Cerebellar cortex (tissue), 1 donor: ENCODE data around the gene B3GAT1.

Experiments
- DNase-seq: peaks from one replicate; pipeline ENCODE4 v3.0.0-alpha.2; 2015; ENCODE audit warnings: low spot score

B3GAT1 gene

DNA sequence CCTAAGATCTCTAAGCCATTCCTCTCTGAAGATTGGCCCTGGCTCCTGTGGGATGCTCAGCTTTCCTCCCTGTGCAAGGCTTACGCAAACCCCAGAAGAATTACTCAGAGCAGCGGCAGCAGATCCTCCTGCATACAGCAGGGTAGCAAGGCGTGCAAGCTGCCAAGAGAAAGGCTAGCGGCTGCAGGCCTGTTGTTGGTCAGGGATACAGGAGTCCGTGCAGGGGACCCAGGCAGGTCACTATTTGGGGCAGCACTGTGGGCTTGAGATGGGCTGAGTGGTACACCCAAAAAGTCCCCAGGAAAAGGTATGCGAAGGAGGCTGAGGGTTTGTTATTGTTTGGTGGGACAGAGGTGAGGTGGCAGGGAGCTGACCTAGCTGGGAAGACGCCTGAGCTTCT, 78.7 kb downstream of the B3GAT1 start:
- no peak for DNase-seq

DNA sequence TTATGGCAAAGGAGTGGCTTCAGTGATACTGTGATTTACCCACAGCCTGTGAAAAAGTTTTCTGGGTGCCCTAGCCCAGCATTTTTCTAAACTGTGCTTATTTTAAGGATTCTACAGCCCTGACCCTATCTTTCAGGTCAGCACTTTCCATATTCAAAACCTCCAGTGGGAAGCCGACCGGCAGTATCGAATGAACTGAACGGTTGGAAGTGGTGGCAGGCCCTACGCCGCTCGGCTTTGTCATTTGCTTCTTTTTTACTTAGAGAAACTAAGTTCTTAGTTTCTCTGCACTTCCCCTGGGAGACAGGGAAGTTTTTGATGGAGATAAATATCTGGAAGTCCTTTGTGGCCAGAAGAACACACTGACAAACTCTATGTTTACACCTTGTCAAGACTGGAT, 79.3 kb downstream of the B3GAT1 start:
- DNase-seq, result no peak

DNA sequence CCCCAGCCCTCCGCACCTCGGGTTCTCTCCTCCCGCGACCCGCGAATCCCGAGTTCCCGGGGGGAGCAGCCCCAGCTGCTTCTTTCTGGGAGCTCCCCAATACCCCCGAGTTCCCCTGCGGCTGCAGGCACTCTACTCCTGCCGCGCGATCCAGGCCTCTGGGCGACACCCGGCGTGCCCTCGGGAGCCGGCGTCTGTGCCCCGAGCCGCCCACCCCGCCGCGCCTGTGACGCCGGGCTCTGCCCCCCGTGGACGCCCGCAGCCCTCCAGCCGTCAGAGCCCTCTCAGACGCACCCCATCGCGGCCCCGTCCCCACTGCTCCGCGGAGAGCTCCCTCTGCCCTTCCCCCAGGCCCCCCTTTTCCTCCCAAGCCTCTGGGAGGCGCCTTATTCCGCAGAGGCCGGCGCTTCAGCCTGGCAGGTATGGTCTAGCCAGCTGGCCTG, 79.8 kb downstream of the B3GAT1 start:
- no peak for DNase-seq

DNA sequence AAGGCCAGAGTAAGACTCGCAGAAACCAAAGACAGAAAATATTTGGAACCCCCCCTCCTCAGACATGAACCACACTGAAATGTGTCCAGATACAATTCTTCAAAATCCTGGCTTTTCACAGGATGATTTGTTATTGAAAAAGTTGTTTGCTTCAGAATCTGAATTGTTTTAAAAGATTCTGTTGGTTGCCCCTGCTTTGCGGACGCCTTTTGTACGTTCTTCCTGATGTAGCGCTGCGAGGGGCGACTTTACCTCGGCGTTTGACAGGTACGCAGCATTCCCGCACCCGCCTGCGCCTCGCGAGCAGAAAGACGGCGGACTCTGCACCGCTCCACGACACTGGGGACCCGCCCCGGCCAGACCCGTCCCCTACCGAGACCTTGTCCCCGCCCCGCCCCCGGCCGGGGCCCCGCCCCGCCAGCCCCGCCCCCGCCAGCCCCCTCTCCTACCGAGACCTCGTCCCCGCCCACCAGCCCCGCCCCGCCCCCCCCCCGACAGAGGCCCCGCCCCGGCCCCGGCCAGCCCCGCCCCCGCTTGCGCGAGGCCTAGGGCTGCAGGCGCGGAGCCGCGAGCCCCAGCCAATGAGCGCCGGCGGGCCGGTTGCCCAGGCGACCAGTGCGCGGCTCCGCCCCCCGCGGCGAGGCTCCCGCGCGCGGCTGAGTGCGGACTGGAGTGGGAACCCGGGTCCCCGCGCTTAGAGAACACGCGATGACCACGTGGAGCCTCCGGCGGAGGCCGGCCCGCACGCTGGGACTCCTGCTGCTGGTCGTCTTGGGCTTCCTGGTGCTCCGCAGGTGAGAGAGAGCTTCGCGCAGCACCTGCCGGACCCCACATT, 80.5 kb downstream of the B3GAT1 start, which contains the start of gene GLB1L2:
TSS of gene GLB1L2 (plus strand) at position 635 of the 835 bp plus-strand sequence. CDS start at position 709, 74 bp downstream.
- DNase-seq, result peak; percentile 15

DNA sequence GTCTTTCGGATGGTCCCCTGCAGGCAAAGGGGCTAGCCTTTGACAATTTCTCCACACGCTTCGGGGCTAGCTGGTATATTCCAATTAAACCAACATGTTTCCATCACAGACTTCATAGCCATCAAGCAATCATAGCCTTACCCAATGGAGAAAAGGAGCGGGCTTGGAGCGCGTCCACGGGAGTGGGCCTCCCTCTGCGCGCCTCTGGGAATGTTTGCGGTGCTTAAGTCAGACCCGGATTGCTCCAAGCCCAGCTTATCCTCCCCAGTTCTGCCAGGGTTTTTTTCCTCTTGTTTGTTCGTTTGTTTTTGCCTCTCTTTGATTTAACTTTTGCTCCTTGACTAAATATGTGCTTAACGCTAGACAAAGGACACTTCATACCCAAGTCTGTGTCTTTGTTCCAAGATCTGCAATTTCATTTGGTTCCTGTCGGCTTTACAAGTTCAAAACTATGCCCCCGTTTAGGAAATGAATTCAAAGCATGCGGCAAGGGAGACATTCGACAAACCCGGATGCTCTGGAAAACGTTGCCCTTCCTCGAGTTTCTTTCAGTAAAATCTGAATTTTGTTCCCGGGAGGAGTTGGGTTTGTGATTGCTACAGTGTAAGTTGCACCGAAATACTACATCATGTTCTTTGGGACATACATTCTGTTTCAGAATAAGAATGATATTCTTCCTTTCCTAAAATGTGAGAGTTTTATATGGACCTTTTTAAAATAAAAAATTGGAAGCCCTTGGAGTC, 81.3 kb downstream of the B3GAT1 start:
- DNase-seq, result no peak
